RWPE1 (cell line): Measurements from ENCODE around the gene SUPT3H.

Experiments used
- CTCF ChIA-PET: fragments of 350-600 bp; sonication (Branson Sonifier 250); formaldehyde crosslinking; extraction: SDS; loops from one replicate; lab custom pipeline; 2021; lab: Yijun Ruan, JAX
- POLR2A ChIA-PET: fragments of 400-600 bp; formaldehyde crosslinking; extraction: SDS; loops from one replicate; lab custom pipeline; 2020; ENCODE audit warnings: antibody characterized with exemption; ENCODE audit not compliant: low non-redundant PET; lab: Yijun Ruan, JAX
- DNase-seq: peaks from one replicate; pipeline ENCODE4 v3.0.0; 2012; ENCODE audit warnings: low spot score
- H3K27ac ChIP-seq: fragments of 450-650 bp; 2 replicates; pipeline ENCODE4 v1.5.1; 2017
- CTCF ChIP-seq: fragments of 450-650 bp; conservative IDR thresholded peaks from 2 replicates; pipeline ENCODE4 v1.5.1; 2017; ENCODE audit warnings: low read depth, mild to moderate bottlenecking

Gene SUPT3H

DNA sequence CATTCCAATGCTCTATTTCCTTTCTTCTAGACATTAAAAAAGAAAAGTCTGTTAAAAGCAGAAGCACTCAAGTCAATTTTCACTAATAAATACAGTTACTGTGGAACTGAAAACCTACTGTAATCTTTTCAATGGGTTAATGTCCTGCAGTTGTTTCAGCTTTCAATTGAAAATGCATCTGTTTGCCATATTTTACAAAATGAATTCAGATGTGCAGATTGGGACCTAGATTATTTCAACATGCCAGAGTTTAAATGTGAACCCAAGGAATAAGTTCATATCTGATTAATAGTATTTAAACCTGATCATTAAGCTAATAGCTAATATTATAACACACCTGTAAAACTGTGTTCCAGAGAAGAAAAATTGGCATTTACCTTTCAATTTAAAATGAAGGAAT lies 9.7 kb downstream of the SUPT3H start:
- CTCF ChIA-PET = interaction anchor here (0.5 to 0.6 kb wide), 2 partner anchors 367 to 802 kb away, joined by 3 read pairs; no protein-coding TSS in a partner anchor
- POLR2A ChIA-PET = no interaction called here

GRCh38 chr6:45366534-45366933 lies 11.2 kb downstream of the SUPT3H start:
- TF ChIP-seq CTCF = no peak
- DNase-seq = no peak
- ChIA-PET CTCF (no interaction called here), POLR2A (no interaction called here)
- H3K27ac ChIP-seq = no peak overlapping the region

More for the DNA sequence above, 9.7 kb downstream of the SUPT3H start:
- DNase-seq = no peak
- no peak overlapping the region for H3K27ac ChIP-seq
- no peak for TF ChIP-seq CTCF

- H3K27ac ChIP-seq = no peak overlapping the region
- no peak for TF ChIP-seq CTCF
Measured at GRCh38 chr6:45365036-45365435, 12.7 kb downstream of the SUPT3H start.

DNA sequence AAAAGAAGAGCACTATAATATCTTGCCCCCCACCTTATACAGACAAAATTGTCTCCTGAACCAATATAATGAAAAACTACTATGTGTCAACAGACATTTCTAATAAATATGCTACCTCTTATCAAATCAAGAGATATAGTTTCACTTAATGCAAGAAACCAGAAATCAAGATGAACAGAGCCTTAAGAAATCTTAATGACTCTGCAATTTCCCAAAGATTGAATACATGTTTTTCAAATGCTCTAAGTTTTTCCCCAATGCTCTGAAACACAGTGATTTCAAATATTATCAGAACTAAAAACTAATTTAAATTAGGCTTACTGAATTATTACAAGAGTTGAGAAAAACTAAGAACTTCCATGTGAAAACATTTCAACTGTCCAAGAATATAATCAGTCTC lies 13.3 kb downstream of the SUPT3H start:
- ChIA-PET POLR2A (no interaction called here), CTCF (no interaction called here)
- no peak for TF ChIP-seq CTCF
- no peak overlapping the region for H3K27ac ChIP-seq
- DNase-seq = no peak

More at GRCh38 chr6:45365036-45365435, 12.7 kb downstream of the SUPT3H start:
- no peak for DNase-seq
- ChIA-PET POLR2A (no interaction called here), CTCF (interaction anchor here (0.5 kb wide), 1 partner anchor 16 kb away, joined by 4 read pairs; no protein-coding TSS in a partner anchor)

GRCh38 chr6:45353654-45354053 lies 24.1 kb downstream of the SUPT3H start:
- POLR2A ChIA-PET = no interaction called here
- DNase-seq = no peak
- no peak overlapping the region for H3K27ac ChIP-seq
- CTCF ChIA-PET = no interaction called here
- TF ChIP-seq CTCF = no peak

- H3K27ac ChIP-seq = no peak overlapping the region
- POLR2A ChIA-PET = no interaction called here
- CTCF ChIA-PET = interaction anchor here (0.5 kb wide), 1 partner anchor 9 kb away, joined by 5 read pairs; no protein-coding TSS in a partner anchor
- DNase-seq = no peak
- TF ChIP-seq CTCF = no peak
Measured at GRCh38 chr6:45351667-45352066, 26.1 kb downstream of the SUPT3H start.

DNA sequence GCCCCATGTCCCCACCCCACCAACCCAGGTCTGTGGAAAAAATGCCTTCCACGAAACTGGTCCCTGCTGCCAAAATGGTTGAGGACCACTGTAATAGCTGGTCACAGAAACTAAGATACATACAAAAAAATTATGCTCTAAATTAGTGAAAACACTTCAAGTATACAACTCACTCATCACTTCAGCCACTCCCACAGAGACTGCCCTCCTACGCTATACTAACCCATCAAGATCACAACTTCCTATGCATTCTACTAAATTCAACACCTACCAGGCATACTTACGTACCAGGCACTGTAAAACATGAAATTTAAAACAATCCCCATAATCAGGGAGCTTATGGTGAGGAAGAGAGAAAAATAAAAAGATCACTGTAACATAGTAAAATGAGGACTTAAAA lies 26.7 kb downstream of the SUPT3H start:
- no peak for DNase-seq
- CTCF ChIA-PET = no interaction called here
- no peak overlapping the region for H3K27ac ChIP-seq
- POLR2A ChIA-PET = no interaction called here
- no peak for TF ChIP-seq CTCF
